T-helper 17 cell (primary cell): ENCODE results near the gene ETS1. TPM values are rescaled to one million over a fixed set of nuclear protein-coding genes. Genes with fewer than 3 reads are reported as not detected.
"Not testable (repeated sequence)": the region's sequence is repeated elsewhere in the genome, so short reads cannot be mapped to it uniquely, and the experiment has no call there.

Source experiments
- ATAC-seq: fragments of 150-1000 bp; cut with Tn5 transposase; 2 replicates; pipeline ENCODE4 v1.10.0; 2021; ENCODE audit warnings: mild to moderate bottlenecking, moderate library complexity
- DNase-seq, 3 donors: peaks; one replicate each; pipeline versions ENCODE4 v3.0.0 to v3.0.0-alpha.2; 2020 to 2021
- H3K9me3 ChIP-seq: one replicate; pipeline ENCODE4 v1.7.0; 2013; ENCODE audit warnings: low read length, mild to moderate bottlenecking; ENCODE audit not compliant: control insufficient read depth, poor library complexity, severe bottlenecking
- H3K27ac Mint-ChIP-seq: one replicate; pipeline ENCODE4 v1.8.0; 2022; ENCODE audit warnings: mild to moderate bottlenecking, moderate library complexity, mixed read lengths
- H3K27me3 Mint-ChIP-seq: one replicate; pipeline ENCODE4 v1.8.0; 2022; ENCODE audit warnings: mixed read lengths
- H3K36me3 Mint-ChIP-seq: one replicate; pipeline ENCODE4 v1.8.0; 2022; ENCODE audit warnings: low read depth, mixed read lengths
- H3K4me1 Mint-ChIP-seq: one replicate; pipeline ENCODE4 v1.8.0; 2022; ENCODE audit warnings: mild to moderate bottlenecking, mixed read lengths
- H3K4me3 Mint-ChIP-seq: one replicate; pipeline ENCODE4 v1.8.0; 2022; ENCODE audit warnings: mild to moderate bottlenecking, moderate library complexity, mixed read lengths
- total RNA-seq, 4 donors: library from RNA in 2 of 4; stranded (reverse) in 2 of 4; gene quantifications; one replicate each; pipeline ENCODE4 v1.2.3 and lab custom pipeline; 2022 to 2026

The ETS1 gene
- total RNA-seq, 2 donors from 2014 or later: 670 to 745 TPM

GRCh38 chr11:128448981-128449713 is 138.2 kb downstream of the ETS1 start:
- Mint-ChIP-seq H3K4me1 (peaks cover 30% of the 10 kb centered on the region), H3K27me3 (no peaks in the 10 kb centered on the region), H3K4me3 (no peak overlapping the region), H3K36me3 (no peaks in the 10 kb centered on the region), H3K27ac (peak overlapping the region; percentile 17)
- H3K9me3 ChIP-seq: no peaks in the 10 kb centered on the region
- DNase-seq (no peak), ATAC-seq (no peak)

GRCh38 chr11:128448200-128448886 is 139.0 kb downstream of the ETS1 start:
- no peak for ATAC-seq
- Mint-ChIP-seq H3K4me1 (peaks cover 22% of the 10 kb centered on the region), H3K36me3 (no peaks in the 10 kb centered on the region), H3K27me3 (no peaks in the 10 kb centered on the region), H3K27ac (peak overlapping the region; percentile 17), H3K4me3 (no peak overlapping the region)
- DNase-seq: no peak
- no peaks in the 10 kb centered on the region for H3K9me3 ChIP-seq

- no peak overlapping the region for H3K4me3 Mint-ChIP-seq
- no peaks in the 10 kb centered on the region for H3K27me3 Mint-ChIP-seq
- peak overlapping the region; percentile 22 for H3K27ac Mint-ChIP-seq
- no peak for DNase-seq
- no peak for ATAC-seq
- H3K36me3 Mint-ChIP-seq: no peaks in the 10 kb centered on the region
- no peaks in the 10 kb centered on the region for H3K9me3 ChIP-seq
- peaks cover 11% of the 10 kb centered on the region for H3K4me1 Mint-ChIP-seq
These were observed 140.1 kb downstream of the ETS1 start for GRCh38 chr11:128447233-128447632.

GRCh38 chr11:128445921-128446320 is 141.4 kb downstream of the ETS1 start:
- DNase-seq, H3K27me3 Mint-ChIP-seq, H3K4me3 Mint-ChIP-seq, H3K27ac Mint-ChIP-seq, H3K36me3 Mint-ChIP-seq, H3K9me3 ChIP-seq, ATAC-seq, H3K4me1 Mint-ChIP-seq: not testable (repeated sequence)

GRCh38 chr11:128437136-128437535 is 150.2 kb downstream of the ETS1 start:
- Mint-ChIP-seq H3K27ac (no peak overlapping the region), H3K27me3 (no peaks in the 10 kb centered on the region), H3K36me3 (no peaks in the 10 kb centered on the region), H3K4me1 (peaks cover 10% of the 10 kb centered on the region), H3K4me3 (no peak overlapping the region)
- ATAC-seq: no peak
- H3K9me3 ChIP-seq: no peaks in the 10 kb centered on the region
- no peak for DNase-seq

- no peak for ATAC-seq
- Mint-ChIP-seq H3K27ac (no peak overlapping the region), H3K27me3 (no peaks in the 10 kb centered on the region), H3K4me1 (peaks cover 10% of the 10 kb centered on the region), H3K4me3 (no peak overlapping the region), H3K36me3 (no peaks in the 10 kb centered on the region)
- H3K9me3 ChIP-seq: no peaks in the 10 kb centered on the region
- DNase-seq: no peak
These were observed 152.5 kb downstream of the ETS1 start for GRCh38 chr11:128434818-128435217.

GRCh38 chr11:128434411-128434810 is 152.9 kb downstream of the ETS1 start:
- DNase-seq: no peak
- Mint-ChIP-seq H3K27ac (no peak overlapping the region), H3K4me1 (peaks cover 12% of the 10 kb centered on the region), H3K27me3 (no peaks in the 10 kb centered on the region), H3K36me3 (no peaks in the 10 kb centered on the region), H3K4me3 (no peak overlapping the region)
- no peak for ATAC-seq
- no peaks in the 10 kb centered on the region for H3K9me3 ChIP-seq

- no peak for ATAC-seq
- no peaks in the 10 kb centered on the region for H3K9me3 ChIP-seq
- no peaks in the 10 kb centered on the region for H3K27me3 Mint-ChIP-seq
- peaks cover 10% of the 10 kb centered on the region for H3K4me1 Mint-ChIP-seq
- H3K27ac Mint-ChIP-seq: peak overlapping the region; percentile 39
- no peak overlapping the region for H3K4me3 Mint-ChIP-seq
- H3K36me3 Mint-ChIP-seq: no peaks in the 10 kb centered on the region
- no peak for DNase-seq
These were observed 154.4 kb downstream of the ETS1 start for GRCh38 chr11:128432926-128433325.

- Mint-ChIP-seq H3K27me3 (no peaks in the 10 kb centered on the region), H3K4me1 (peaks cover 8% of the 10 kb centered on the region), H3K4me3 (no peak overlapping the region), H3K36me3 (no peaks in the 10 kb centered on the region), H3K27ac (no peak overlapping the region)
- ATAC-seq: no peak
- DNase-seq: no peak
- no peaks in the 10 kb centered on the region for H3K9me3 ChIP-seq
These were observed 155.4 kb downstream of the ETS1 start for GRCh38 chr11:128431931-128432330.

GRCh38 chr11:128428935-128429334 is 158.4 kb downstream of the ETS1 start:
- H3K27ac Mint-ChIP-seq: no peak overlapping the region
- H3K4me1 Mint-ChIP-seq: peaks cover 8% of the 10 kb centered on the region

GRCh38 chr11:128424851-128425285 is 162.5 kb downstream of the ETS1 start:
- H3K9me3 ChIP-seq: no peaks in the 10 kb centered on the region
- peaks cover 31% of the 10 kb centered on the region for H3K4me1 Mint-ChIP-seq
- ATAC-seq: no peak
- H3K27me3 Mint-ChIP-seq: no peaks in the 10 kb centered on the region
- no peaks in the 10 kb centered on the region for H3K36me3 Mint-ChIP-seq
- H3K27ac Mint-ChIP-seq: peak overlapping the region; percentile 97
- no peak overlapping the region for H3K4me3 Mint-ChIP-seq
- DNase-seq: no peak

More at GRCh38 chr11:128428935-128429334, 158.4 kb downstream of the ETS1 start:
- Mint-ChIP-seq H3K36me3 (no peaks in the 10 kb centered on the region), H3K4me3 (no peak overlapping the region), H3K27me3 (no peaks in the 10 kb centered on the region)
- no peak for DNase-seq
- ATAC-seq: no peak
- H3K9me3 ChIP-seq: no peaks in the 10 kb centered on the region

GRCh38 chr11:128424271-128424711 is 163.1 kb downstream of the ETS1 start:
- no peaks in the 10 kb centered on the region for H3K27me3 Mint-ChIP-seq
- no peaks in the 10 kb centered on the region for H3K9me3 ChIP-seq
- no peak overlapping the region for H3K4me3 Mint-ChIP-seq
- H3K27ac Mint-ChIP-seq: peak overlapping the region; percentile 97
- DNase-seq (no peak), ATAC-seq (no peak)
- peaks cover 31% of the 10 kb centered on the region for H3K4me1 Mint-ChIP-seq
- no peaks in the 10 kb centered on the region for H3K36me3 Mint-ChIP-seq

- H3K9me3 ChIP-seq: no peaks in the 10 kb centered on the region
- DNase-seq: peak; percentile 66 to 83 (median 80)
- Mint-ChIP-seq H3K27me3 (no peaks in the 10 kb centered on the region), H3K4me1 (peaks cover 33% of the 10 kb centered on the region), H3K4me3 (peak overlapping the region; percentile 77), H3K36me3 (no peaks in the 10 kb centered on the region), H3K27ac (peak overlapping the region; percentile 97)
- ATAC-seq: peak; percentile 95
These were observed 164.6 kb downstream of the ETS1 start for GRCh38 chr11:128422576-128423370.
